AG04449 (cell line): ENCODE results near the gene SERPINF2.

Source experiments
- CTCF ChIA-PET: fragments of 350-600 bp; formaldehyde crosslinking; extraction: SDS; loops from one replicate; lab custom pipeline; 2021; ENCODE audit warnings: antibody characterized with exemption; lab: Yijun Ruan, JAX
- POLR2A ChIA-PET: fragments of 400-600, 350-600 bp; formaldehyde crosslinking; extraction: SDS; loops from one replicate; lab custom pipeline; 2020; ENCODE audit warnings: antibody characterized with exemption, inconsistent platforms; lab: Yijun Ruan, JAX
- DNase-seq: peaks from one replicate; pipeline ENCODE4 v3.0.0-alpha.2; 2010; ENCODE audit warnings: low read depth, low spot score
- H3K4me3 ChIP-seq: 2 replicates; pipeline ENCODE4 v1.5.1; 2011; ENCODE audit warnings: low read depth, mild to moderate bottlenecking, control low read depth, low read length
- CTCF ChIP-seq: IDR thresholded peaks from one replicate; pipeline ENCODE4 v1.5.1; 2011; ENCODE audit warnings: mild to moderate bottlenecking, moderate library complexity, low read length, control low read depth, inconsistent platforms; ENCODE audit not compliant: insufficient read depth; ENCODE audit errors: missing control alignments

The SERPINF2 gene

GRCh38 chr17:1755252-1755826 lies 12.7 kb downstream of the SERPINF2 start:
- H3K4me3 ChIP-seq, result no peak overlapping the region
- ChIA-PET CTCF (interaction anchor here (1.1 to 1.8 kb wide), 2 partner anchors 10 to 34 kb away, joined by 4 read pairs; no protein-coding TSS in a partner anchor), POLR2A (no interaction called here)
- TF ChIP-seq CTCF, result no peak
- no peak for DNase-seq

DNA sequence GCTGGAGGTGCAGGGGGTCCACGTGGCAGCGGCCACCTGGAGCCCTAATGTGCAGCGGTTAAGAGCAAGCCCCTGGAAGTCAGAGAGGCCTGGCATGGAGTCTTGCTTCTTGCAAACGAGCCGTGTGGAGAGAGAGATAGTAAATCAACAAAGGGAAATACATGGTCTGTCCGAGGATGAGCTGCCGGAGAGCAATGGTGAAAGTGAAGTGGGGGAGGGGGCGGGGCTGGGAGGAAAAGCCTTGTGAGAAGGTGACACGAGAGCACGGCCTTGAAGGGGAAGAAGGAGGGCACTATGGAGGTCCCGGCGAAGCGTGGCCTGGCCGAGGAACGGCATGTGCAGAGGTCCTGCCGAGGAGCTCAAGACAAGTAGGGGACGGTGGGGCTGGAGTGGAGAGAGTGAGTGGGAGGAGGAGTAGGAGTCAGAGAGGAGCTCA lies 13.2 kb downstream of the SERPINF2 start:
- TF ChIP-seq CTCF, result no peak
- DNase-seq, result no peak
- POLR2A ChIA-PET, result no interaction called here
- H3K4me3 ChIP-seq, result no peak overlapping the region
- CTCF ChIA-PET, result interaction anchor here (1.8 kb wide), 1 partner anchor 35 kb away, joined by 4 read pairs; no protein-coding TSS in a partner anchor

GRCh38 chr17:1758807-1759206 lies 16.1 kb downstream of the SERPINF2 start:
- ChIA-PET CTCF (no interaction called here), POLR2A (no interaction called here)
- no peak for DNase-seq
- no peak overlapping the region for H3K4me3 ChIP-seq
- no peak for TF ChIP-seq CTCF

- CTCF ChIA-PET, result no interaction called here
- POLR2A ChIA-PET, result no interaction called here
These were observed 16.9 kb downstream of the SERPINF2 start for GRCh38 chr17:1759529-1759928.

DNA sequence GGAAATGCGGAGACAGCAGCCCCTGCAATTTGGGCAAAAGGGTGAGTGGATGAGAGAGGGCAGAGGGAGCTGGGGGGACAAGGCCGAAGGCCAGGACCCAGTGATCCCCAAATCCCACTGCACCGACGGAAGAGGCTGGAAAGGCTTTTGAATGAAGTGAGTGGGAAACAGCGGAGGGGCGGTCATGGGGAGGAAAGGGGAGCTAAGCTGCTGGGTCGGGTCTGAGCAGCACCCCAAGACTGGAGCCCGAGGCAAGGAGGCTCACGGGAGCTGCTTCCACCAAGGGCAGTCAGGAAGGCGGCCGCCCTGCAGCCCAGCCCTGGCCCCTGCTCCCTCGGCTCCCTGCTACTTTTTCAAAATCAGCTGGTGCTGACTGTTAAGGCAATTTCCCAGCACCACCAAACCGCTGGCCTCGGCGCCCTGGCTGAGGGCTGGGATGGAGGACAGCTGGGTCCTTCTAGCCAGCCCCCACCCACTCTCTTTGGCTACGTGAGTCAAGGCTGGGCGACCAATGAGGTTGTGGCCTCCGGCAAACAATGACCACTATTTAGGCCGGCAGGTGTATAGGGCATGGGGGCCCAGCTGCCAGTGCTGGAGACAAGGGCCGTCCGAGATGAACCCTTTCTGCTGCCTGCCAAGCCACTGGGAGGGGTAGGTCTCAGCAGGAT lies 19.7 kb downstream of the SERPINF2 start:
- ChIA-PET POLR2A (interaction anchor here (0.6 to 2.4 kb wide), 4 partner anchors 10 to 479 kb away, joined by 3 to 10 read pairs (median 4); no protein-coding TSS in a partner anchor), CTCF (interaction anchor here (1.1 to 2.4 kb wide), 6 partner anchors 10 to 47 kb away, joined by 3 to 12 read pairs (median 6); no protein-coding TSS in a partner anchor)
- peak overlapping the region; percentile 67 for H3K4me3 ChIP-seq
- DNase-seq, result no peak
- no peak for TF ChIP-seq CTCF

More at GRCh38 chr17:1759529-1759928, 16.9 kb downstream of the SERPINF2 start:
- TF ChIP-seq CTCF, result no peak
- no peak overlapping the region for H3K4me3 ChIP-seq
- no peak for DNase-seq
